ENCODE data around the gene CDK12.

DNA sequence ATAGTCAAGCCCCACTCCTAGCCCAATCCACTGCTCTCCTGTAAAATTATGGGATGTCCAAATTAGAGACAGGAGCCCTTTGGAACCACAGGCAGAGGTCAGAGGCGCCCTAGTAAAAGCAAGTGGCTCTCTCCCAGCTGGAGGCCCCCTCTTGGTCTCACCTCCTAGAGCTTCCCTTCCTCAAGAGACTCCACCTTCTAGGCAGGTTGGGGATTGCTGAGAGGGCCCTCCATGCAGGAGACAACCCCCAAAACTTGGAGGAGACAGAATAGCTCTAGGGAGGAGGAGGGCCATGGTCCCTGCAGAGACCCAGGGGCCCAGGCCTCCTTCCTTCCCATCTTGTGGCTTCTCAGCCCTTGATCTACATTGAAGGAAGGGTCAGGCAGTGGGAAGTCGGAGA, 117.0 kb downstream of the CDK12 start:
- TF ChIP-seq ZNF302 (CRISPR knock-in tag; IDR thresholded peaks at IDR 0.05) (no peak), CEBPB (IDR thresholded peaks at IDR 0.05) (no peak), POLR2A (IDR thresholded peaks at IDR 0.05; ENCODE audit: low read length) (no peak), EP300 (IDR thresholded peaks at IDR 0.05) (no peak)
